HUES48 (cell line): ENCODE data around the gene KIF12.

Source experiments
- H3K27ac ChIP-seq: one replicate; pipeline ENCODE4 v1.7.0; 2013; ENCODE audit warnings: low read depth, low read length, inconsistent platforms
- H3K27me3 ChIP-seq: 2 replicates; pipeline ENCODE4 v1.6.1; 2013; ENCODE audit warnings: mild to moderate bottlenecking, low read length; ENCODE audit not compliant: control insufficient read depth, insufficient read depth
- H3K36me3 ChIP-seq: 2 replicates; pipeline ENCODE4 v1.6.1; 2013; ENCODE audit warnings: low read length; ENCODE audit not compliant: control insufficient read depth, insufficient read depth
- H3K4me1 ChIP-seq: 2 replicates; pipeline ENCODE4 v1.6.1; 2013; ENCODE audit warnings: mild to moderate bottlenecking, low read length; ENCODE audit not compliant: control insufficient read depth, insufficient read depth
- H3K4me3 ChIP-seq: 2 replicates; pipeline ENCODE4 v1.5.1; 2013; ENCODE audit warnings: mild to moderate bottlenecking, low read depth, low read length
- H3K9ac ChIP-seq: 2 replicates; pipeline ENCODE4 v1.6.1; 2013; ENCODE audit warnings: mild to moderate bottlenecking, low read depth, low read length, moderate library complexity
- H3K9me3 ChIP-seq: 2 replicates; pipeline ENCODE4 v1.6.1; 2013; ENCODE audit warnings: low read length; ENCODE audit not compliant: control insufficient read depth, insufficient read depth

The KIF12 gene

GRCh38 chr9:114122136-114123027, 23.3 kb upstream of the KIF12 start:
- H3K36me3 ChIP-seq = no peaks in the 10 kb centered on the region
- H3K4me3 ChIP-seq = no peak overlapping the region
- H3K27ac ChIP-seq = no peak overlapping the region
- H3K27me3 ChIP-seq = no peaks in the 10 kb centered on the region
- H3K4me1 ChIP-seq = no peaks in the 10 kb centered on the region
- no peak overlapping the region for H3K9ac ChIP-seq
- H3K9me3 ChIP-seq = no peaks in the 10 kb centered on the region

- H3K9me3 ChIP-seq = no peaks in the 10 kb centered on the region
- no peak overlapping the region for H3K9ac ChIP-seq
- H3K4me1 ChIP-seq = no peaks in the 10 kb centered on the region
- H3K27me3 ChIP-seq = no peaks in the 10 kb centered on the region
- H3K27ac ChIP-seq = no peak overlapping the region
- no peak overlapping the region for H3K4me3 ChIP-seq
- no peaks in the 10 kb centered on the region for H3K36me3 ChIP-seq
Measured at GRCh38 chr9:114121227-114122135, 22.4 kb upstream of the KIF12 start.

GRCh38 chr9:114120192-114121014, 21.3 kb upstream of the KIF12 start:
- Histone ChIP-seq H3K4me3 (no peak overlapping the region), H3K36me3 (no peaks in the 10 kb centered on the region), H3K27ac (no peak overlapping the region), H3K27me3 (no peaks in the 10 kb centered on the region), H3K9ac (no peak overlapping the region), H3K9me3 (no peaks in the 10 kb centered on the region), H3K4me1 (no peaks in the 10 kb centered on the region)

- H3K4me3 ChIP-seq = no peak overlapping the region
- no peaks in the 10 kb centered on the region for H3K27me3 ChIP-seq
- no peak overlapping the region for H3K27ac ChIP-seq
Measured at GRCh38 chr9:114119242-114120191, 20.4 kb upstream of the KIF12 start.

GRCh38 chr9:114117996-114118830, 19.1 kb upstream of the KIF12 start:
- Histone ChIP-seq H3K9me3 (no peaks in the 10 kb centered on the region), H3K4me1 (no peaks in the 10 kb centered on the region), H3K27ac (no peak overlapping the region), H3K27me3 (peaks cover 5% of the 10 kb centered on the region; the same call in 1 of the 2 replicates), H3K36me3 (no peaks in the 10 kb centered on the region), H3K9ac (no peak overlapping the region), H3K4me3 (no peak overlapping the region)

More at GRCh38 chr9:114119242-114120191, 20.4 kb upstream of the KIF12 start:
- H3K36me3 ChIP-seq = no peaks in the 10 kb centered on the region
- no peaks in the 10 kb centered on the region for H3K9me3 ChIP-seq
- no peak overlapping the region for H3K9ac ChIP-seq
- no peaks in the 10 kb centered on the region for H3K4me1 ChIP-seq

GRCh38 chr9:114117614-114117995, 18.5 kb upstream of the KIF12 start:
- Histone ChIP-seq H3K27ac (no peak overlapping the region), H3K4me1 (no peaks in the 10 kb centered on the region), H3K9me3 (no peaks in the 10 kb centered on the region), H3K36me3 (no peaks in the 10 kb centered on the region), H3K4me3 (no peak overlapping the region), H3K27me3 (peaks cover 5% of the 10 kb centered on the region; the same call in 1 of the 2 replicates), H3K9ac (no peak overlapping the region)

- H3K27ac ChIP-seq = no peak overlapping the region
Measured at GRCh38 chr9:114116126-114116747, 17.1 kb upstream of the KIF12 start.

GRCh38 chr9:114115654-114116125, 16.6 kb upstream of the KIF12 start:
- no peak overlapping the region for H3K27ac ChIP-seq
- H3K4me3 ChIP-seq = no peak overlapping the region
- no peaks in the 10 kb centered on the region for H3K9me3 ChIP-seq
- H3K9ac ChIP-seq = no peak overlapping the region
- no peaks in the 10 kb centered on the region for H3K4me1 ChIP-seq
- H3K36me3 ChIP-seq = no peaks in the 10 kb centered on the region
- peaks cover 10% of the 10 kb centered on the region for H3K27me3 ChIP-seq

More at GRCh38 chr9:114116126-114116747, 17.1 kb upstream of the KIF12 start:
- Histone ChIP-seq H3K9ac (no peak overlapping the region; the same call in 1 of the 2 replicates), H3K4me1 (no peaks in the 10 kb centered on the region), H3K36me3 (no peaks in the 10 kb centered on the region), H3K27me3 (peaks cover 10% of the 10 kb centered on the region), H3K9me3 (no peaks in the 10 kb centered on the region), H3K4me3 (no peak overlapping the region)

- H3K4me1 ChIP-seq = no peaks in the 10 kb centered on the region
- no peaks in the 10 kb centered on the region for H3K36me3 ChIP-seq
- H3K27ac ChIP-seq = no peak overlapping the region
- no peaks in the 10 kb centered on the region for H3K9me3 ChIP-seq
- H3K9ac ChIP-seq = no peak overlapping the region
- H3K27me3 ChIP-seq = peaks cover 15% of the 10 kb centered on the region
- no peak overlapping the region for H3K4me3 ChIP-seq
Measured at GRCh38 chr9:114114364-114114763, 15.3 kb upstream of the KIF12 start.
